Coronary artery (tissue), 2 donors: ENCODE measurements around the gene EFTUD2.
"Not testable (repeated sequence)": the region's sequence is repeated elsewhere in the genome, so short reads cannot be mapped to it uniquely, and the experiment has no call there.

Source experiments
- DNase-seq: peaks from one replicate; pipeline ENCODE4 v3.0.0-alpha.2; 2017; ENCODE audit warnings: low spot score
- H3K27ac ChIP-seq, 2 donors: fragments of 200-600 bp; sonication (generic); one replicate each; pipeline ENCODE4 v1.5.1; 2016 to 2019
- H3K4me3 ChIP-seq: fragments of 200-600 bp; sonication (generic); 2 replicates; pipeline ENCODE4 v1.5.1; 2016; ENCODE audit warnings: mild to moderate bottlenecking, moderate library complexity
- TF ChIP-seq, protein P1 (sequence below): fragments of 200-600 bp; sonication (generic); IDR thresholded peaks from one replicate; pipeline ENCODE4 v1.5.1; 2019; ENCODE audit warnings: antibody characterized with exemption

The EFTUD2 gene

DNA sequence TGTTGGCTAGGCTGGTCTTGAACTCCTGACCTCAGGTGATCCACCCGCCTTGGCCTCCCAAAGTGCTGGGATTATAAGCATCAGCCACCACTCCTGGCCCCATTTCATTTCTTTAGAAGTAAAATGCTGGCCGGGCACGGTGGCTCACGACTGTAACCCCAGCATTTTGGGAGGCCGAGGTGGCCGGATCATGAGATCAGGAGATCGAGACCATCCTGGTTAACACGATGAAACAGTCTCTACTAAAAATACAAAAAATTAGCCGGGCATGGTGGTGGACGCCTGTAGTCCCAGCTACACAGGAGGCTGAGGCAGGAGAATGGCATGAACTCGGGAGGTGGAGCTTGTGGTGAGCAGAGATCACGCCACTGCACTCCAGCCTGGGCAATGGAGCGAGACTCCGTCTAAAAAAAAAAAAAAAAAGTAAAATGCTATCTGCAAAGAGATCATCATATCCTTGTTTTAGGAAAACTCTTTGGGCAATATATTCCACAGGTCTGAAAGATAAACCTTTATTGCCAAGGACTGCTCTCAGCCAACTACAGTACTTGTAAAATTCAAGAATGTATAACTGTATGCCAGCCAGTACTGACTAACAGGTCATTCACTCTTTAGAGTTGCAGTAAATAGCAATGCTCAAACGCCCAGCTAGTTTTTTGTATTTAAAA is 73.0 kb downstream of the EFTUD2 start:
- TF ChIP-seq, protein P1, sequence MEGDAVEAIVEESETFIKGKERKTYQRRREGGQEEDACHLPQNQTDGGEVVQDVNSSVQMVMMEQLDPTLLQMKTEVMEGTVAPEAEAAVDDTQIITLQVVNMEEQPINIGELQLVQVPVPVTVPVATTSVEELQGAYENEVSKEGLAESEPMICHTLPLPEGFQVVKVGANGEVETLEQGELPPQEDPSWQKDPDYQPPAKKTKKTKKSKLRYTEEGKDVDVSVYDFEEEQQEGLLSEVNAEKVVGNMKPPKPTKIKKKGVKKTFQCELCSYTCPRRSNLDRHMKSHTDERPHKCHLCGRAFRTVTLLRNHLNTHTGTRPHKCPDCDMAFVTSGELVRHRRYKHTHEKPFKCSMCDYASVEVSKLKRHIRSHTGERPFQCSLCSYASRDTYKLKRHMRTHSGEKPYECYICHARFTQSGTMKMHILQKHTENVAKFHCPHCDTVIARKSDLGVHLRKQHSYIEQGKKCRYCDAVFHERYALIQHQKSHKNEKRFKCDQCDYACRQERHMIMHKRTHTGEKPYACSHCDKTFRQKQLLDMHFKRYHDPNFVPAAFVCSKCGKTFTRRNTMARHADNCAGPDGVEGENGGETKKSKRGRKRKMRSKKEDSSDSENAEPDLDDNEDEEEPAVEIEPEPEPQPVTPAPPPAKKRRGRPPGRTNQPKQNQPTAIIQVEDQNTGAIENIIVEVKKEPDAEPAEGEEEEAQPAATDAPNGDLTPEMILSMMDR, result no peak
- Histone ChIP-seq H3K4me3 (no peak overlapping the region), H3K27ac (no peak overlapping the region)
- DNase-seq, result no peak

DNA sequence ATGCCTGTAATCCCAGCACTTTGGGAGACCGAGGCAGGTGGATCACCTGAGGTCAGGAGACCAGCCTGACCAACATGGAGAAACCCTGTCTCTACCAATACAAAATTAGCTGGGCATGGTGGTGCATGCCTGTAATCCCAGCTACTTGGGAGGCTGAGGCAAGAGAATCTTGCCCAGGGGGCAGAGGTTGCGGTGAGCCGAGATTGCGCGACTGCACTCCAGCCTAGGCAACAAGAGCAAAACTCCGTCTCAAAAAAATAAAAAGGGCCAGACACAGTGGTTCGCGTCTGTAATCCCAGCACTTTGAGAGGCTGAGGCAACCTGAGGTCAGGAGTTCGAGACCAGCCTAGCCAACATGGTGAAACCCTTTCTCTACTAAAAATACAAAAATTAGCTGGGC is 74.0 kb downstream of the EFTUD2 start:
- H3K4me3 ChIP-seq, DNase-seq, H3K27ac ChIP-seq: not testable (repeated sequence)

DNA sequence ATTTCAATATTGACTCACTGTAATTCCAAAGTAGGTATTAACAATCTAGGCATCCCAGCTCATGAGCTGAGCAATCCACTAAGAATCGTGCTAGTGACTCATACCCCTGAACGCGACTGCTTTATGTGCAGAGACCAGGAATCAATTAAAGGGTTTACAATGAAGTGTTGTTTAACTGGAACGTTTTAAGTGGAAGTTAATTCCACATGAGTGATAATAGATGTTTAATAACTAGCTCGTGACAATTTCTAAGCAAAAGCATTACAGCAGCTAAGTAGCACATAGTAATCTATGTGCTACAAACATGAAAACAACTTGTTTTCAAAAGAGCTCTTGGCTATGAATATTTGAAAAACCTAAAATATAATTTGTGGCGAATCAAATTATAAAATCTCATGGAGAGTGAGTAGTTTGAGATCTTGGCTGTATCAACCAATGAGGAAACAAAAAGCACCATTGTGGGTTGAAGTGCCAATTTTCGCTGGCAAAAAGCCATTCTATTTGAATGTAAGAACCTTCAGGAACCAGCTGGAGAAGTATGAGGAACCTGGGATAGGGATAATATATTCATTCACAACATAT is 78.5 kb downstream of the EFTUD2 start:
- TF ChIP-seq, protein P1, result no peak
- DNase-seq, result no peak
- Histone ChIP-seq H3K27ac (peak overlapping the region; percentile 46 to 56), H3K4me3 (peak overlapping the region; percentile 21)

GRCh38 chr17:44818508-44818907 is 80.7 kb downstream of the EFTUD2 start:
- DNase-seq, H3K4me3 ChIP-seq, H3K27ac ChIP-seq: not testable (repeated sequence)

DNA sequence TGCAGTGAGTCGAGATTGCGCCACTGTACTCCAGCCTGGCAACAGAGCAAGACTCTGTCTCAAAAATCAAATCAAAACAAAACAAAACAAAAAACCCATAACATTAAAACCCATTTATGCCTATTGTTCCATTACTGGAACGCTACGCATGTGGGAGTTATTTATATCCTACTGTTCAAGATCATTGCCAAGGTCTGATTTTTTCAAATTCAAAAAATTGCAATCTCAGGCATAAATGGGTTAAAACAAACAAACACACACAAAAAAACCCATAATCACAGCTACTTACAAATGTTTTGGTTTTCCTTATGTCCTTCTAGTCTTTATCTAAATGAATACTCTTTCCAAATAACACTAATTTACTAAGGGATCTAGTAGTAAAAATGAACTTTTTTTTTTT is 87.0 kb downstream of the EFTUD2 start:
- Histone ChIP-seq H3K27ac (peak overlapping the region; percentile 61 to 70), H3K4me3 (no peak overlapping the region)
- DNase-seq, result no peak
- TF ChIP-seq, protein P1, result no peak

DNA sequence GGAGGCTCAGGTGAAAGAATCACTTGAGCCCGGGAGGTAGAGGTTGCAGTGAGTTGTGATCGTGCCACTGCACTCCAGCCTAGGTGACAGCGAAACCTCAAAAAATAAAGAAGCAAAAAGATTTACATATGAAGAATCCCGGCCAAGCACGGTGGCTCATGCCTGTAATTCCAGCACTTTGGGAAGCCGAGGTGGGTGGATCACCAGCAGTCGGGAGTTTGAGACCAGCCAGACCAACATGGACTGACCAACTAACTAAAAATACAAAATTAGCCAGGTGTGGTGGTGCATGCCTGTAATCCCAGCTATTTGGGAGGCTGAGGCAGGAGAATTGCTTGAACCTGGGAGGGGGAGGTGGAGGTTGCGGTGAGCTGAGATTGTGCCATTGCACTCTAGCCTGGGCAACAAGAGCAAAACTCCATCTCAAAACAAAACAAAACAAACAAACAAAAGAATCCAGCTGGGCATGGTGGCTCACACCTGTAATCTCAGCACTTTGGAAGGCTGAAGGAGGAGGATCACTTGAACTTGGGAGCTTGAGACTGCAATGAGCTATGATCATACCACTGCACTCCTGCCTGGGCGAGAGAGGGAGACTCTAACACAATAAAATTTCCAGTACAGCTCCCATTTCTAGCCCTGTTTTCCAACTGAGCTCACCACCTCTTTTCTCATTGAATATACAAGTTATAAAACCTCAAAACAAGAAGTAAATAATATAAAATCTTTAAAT is 90.4 kb downstream of the EFTUD2 start:
- H3K27ac ChIP-seq, H3K4me3 ChIP-seq, DNase-seq: not testable (repeated sequence)

- Histone ChIP-seq H3K4me3 (no peak overlapping the region), H3K27ac (no peak overlapping the region)
- DNase-seq, result no peak
- TF ChIP-seq, protein P1, result no peak
These were observed 91.1 kb downstream of the EFTUD2 start for GRCh38 chr17:44808156-44808555.

- H3K27ac ChIP-seq, result no peak overlapping the region
- DNase-seq, result no peak
- no peak overlapping the region for H3K4me3 ChIP-seq
- TF ChIP-seq, protein P1, result no peak
These were observed 91.5 kb downstream of the EFTUD2 start for GRCh38 chr17:44807817-44808155.
